ENCODE results near the gene MEI1. TPM values are rescaled to one million over a fixed set of nuclear protein-coding genes. Genes with fewer than 3 reads are reported as not detected.

MEI1 gene
- polyA plus RNA-seq, 1 donor from 2014 or later = not detected

DNA sequence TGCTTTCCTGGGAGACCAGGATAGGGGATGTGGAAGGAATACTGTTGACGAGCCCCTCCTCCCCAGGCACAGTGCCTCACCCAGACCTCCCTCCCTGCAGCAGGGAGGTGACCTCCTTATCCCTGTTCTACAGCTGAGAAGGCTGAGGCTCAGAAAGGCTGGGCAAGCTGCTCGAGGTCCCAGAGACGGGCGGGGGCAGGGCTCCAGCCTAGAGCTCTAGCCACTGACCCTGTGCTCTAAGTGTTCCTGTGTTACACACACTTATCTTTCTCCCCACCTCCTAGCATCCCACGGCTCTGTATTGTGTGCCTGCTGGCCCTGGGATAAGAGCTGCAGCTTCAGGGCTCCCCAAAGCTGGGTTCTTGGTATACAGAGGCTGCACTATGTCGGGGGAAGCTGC, 109.1 kb downstream of the MEI1 start:
- Histone ChIP-seq H3F3A (ENCODE audit: insufficient read depth, low read length, poor library complexity, severe bottlenecking) (no peaks in the 10 kb centered on the region), H2AFZ (ENCODE audit: low read depth, low read length) (no peak overlapping the region), H3K4me2 (ENCODE audit: low read length) (no peak overlapping the region), H3K4me3 (ENCODE audit: low read length) (no peak overlapping the region), H3K36me3 (ENCODE audit: insufficient read depth, low read length) (no peaks in the 10 kb centered on the region), H3K27ac (ENCODE audit: low read length) (no peak overlapping the region), H3K9me2 (ENCODE audit: insufficient read depth, low read length) (no peaks in the 10 kb centered on the region), H3K27me3 (ENCODE audit: insufficient read depth, low read depth, low read length) (no peaks in the 10 kb centered on the region), H4K20me1 (ENCODE audit: insufficient read depth) (no peaks in the 10 kb centered on the region), H3K9me3 (ENCODE audit: low read length) (no peaks in the 10 kb centered on the region), H3K9ac (ENCODE audit: low read length) (no peak overlapping the region), H3K79me2 (replicated peaks; ENCODE audit: insufficient read depth, low read length) (no peaks in the 10 kb centered on the region)
- TF ChIP-seq MXI1 (conservative IDR thresholded peaks at IDR 0.05; ENCODE audit: poor library complexity, severe bottlenecking) (no peak), EZH2 (IDR thresholded peaks at IDR 0.05; ENCODE audit: borderline replicate concordance, insufficient read depth, low read length, poor library complexity, severe bottlenecking) (no peak), TAF1 (IDR thresholded peaks at IDR 0.05; ENCODE audit: low read depth) (no peak), SMC3 (conservative IDR thresholded peaks at IDR 0.05; ENCODE audit: poor library complexity) (no peak), POLR2AphosphoS5 (IDR thresholded peaks at IDR 0.05) (no peak), EP300 (conservative IDR thresholded peaks at IDR 0.05; ENCODE audit: poor library complexity, severe bottlenecking) (no peak), RAD21 (conservative IDR thresholded peaks at IDR 0.05) (no peak)
- TF ChIP-seq, protein P1, sequence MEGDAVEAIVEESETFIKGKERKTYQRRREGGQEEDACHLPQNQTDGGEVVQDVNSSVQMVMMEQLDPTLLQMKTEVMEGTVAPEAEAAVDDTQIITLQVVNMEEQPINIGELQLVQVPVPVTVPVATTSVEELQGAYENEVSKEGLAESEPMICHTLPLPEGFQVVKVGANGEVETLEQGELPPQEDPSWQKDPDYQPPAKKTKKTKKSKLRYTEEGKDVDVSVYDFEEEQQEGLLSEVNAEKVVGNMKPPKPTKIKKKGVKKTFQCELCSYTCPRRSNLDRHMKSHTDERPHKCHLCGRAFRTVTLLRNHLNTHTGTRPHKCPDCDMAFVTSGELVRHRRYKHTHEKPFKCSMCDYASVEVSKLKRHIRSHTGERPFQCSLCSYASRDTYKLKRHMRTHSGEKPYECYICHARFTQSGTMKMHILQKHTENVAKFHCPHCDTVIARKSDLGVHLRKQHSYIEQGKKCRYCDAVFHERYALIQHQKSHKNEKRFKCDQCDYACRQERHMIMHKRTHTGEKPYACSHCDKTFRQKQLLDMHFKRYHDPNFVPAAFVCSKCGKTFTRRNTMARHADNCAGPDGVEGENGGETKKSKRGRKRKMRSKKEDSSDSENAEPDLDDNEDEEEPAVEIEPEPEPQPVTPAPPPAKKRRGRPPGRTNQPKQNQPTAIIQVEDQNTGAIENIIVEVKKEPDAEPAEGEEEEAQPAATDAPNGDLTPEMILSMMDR (IDR thresholded peaks at IDR 0.05; ENCODE audit: poor library complexity, severe bottlenecking) = no peak
- TF ChIP-seq, protein P2, sequence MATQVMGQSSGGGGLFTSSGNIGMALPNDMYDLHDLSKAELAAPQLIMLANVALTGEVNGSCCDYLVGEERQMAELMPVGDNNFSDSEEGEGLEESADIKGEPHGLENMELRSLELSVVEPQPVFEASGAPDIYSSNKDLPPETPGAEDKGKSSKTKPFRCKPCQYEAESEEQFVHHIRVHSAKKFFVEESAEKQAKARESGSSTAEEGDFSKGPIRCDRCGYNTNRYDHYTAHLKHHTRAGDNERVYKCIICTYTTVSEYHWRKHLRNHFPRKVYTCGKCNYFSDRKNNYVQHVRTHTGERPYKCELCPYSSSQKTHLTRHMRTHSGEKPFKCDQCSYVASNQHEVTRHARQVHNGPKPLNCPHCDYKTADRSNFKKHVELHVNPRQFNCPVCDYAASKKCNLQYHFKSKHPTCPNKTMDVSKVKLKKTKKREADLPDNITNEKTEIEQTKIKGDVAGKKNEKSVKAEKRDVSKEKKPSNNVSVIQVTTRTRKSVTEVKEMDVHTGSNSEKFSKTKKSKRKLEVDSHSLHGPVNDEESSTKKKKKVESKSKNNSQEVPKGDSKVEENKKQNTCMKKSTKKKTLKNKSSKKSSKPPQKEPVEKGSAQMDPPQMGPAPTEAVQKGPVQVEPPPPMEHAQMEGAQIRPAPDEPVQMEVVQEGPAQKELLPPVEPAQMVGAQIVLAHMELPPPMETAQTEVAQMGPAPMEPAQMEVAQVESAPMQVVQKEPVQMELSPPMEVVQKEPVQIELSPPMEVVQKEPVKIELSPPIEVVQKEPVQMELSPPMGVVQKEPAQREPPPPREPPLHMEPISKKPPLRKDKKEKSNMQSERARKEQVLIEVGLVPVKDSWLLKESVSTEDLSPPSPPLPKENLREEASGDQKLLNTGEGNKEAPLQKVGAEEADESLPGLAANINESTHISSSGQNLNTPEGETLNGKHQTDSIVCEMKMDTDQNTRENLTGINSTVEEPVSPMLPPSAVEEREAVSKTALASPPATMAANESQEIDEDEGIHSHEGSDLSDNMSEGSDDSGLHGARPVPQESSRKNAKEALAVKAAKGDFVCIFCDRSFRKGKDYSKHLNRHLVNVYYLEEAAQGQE (IDR thresholded peaks at IDR 0.05; ENCODE audit: borderline replicate concordance) = no peak

DNA sequence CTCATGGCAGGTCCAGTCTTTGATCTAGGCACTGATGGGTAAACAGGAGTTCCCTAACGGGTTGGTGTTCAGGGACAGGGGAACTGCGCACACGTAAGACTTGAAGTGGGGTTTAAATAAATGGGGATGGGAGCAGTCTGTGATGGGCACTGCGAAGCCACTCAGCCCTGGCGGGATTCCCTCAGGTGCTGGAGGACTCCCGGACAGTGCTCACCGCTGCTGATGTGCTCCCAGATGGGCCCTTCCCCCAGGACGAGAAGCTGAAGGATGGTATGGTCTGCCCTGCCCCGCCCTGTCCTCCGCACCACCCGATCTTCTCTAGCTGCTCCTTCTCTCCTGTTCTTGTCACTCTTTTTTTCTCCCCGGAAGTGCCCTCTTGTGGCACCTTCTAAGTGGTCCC, 110.7 kb downstream of the MEI1 start:
- Histone ChIP-seq H3K27ac (ENCODE audit: low read length) (no peak overlapping the region), H3K4me3 (ENCODE audit: low read length) (no peak overlapping the region), H3K9ac (ENCODE audit: low read length) (no peak overlapping the region), H4K20me1 (ENCODE audit: insufficient read depth) (no peaks in the 10 kb centered on the region), H2AFZ (ENCODE audit: low read depth, low read length) (no peak overlapping the region), H3K27me3 (ENCODE audit: insufficient read depth, low read depth, low read length) (no peaks in the 10 kb centered on the region), H3K9me3 (ENCODE audit: low read length) (no peaks in the 10 kb centered on the region), H3F3A (ENCODE audit: insufficient read depth, low read length, poor library complexity, severe bottlenecking) (no peaks in the 10 kb centered on the region), H3K79me2 (replicated peaks; ENCODE audit: insufficient read depth, low read length) (no peaks in the 10 kb centered on the region), H3K36me3 (ENCODE audit: insufficient read depth, low read length) (no peaks in the 10 kb centered on the region), H3K4me2 (ENCODE audit: low read length) (no peak overlapping the region), H3K9me2 (ENCODE audit: insufficient read depth, low read length) (no peaks in the 10 kb centered on the region)
- TF ChIP-seq, protein P2 (IDR thresholded peaks at IDR 0.05; ENCODE audit: borderline replicate concordance) = no peak
- TF ChIP-seq POLR2AphosphoS5 (IDR thresholded peaks at IDR 0.05) = no peak
- TF ChIP-seq EP300 (conservative IDR thresholded peaks at IDR 0.05; ENCODE audit: poor library complexity, severe bottlenecking) = no peak
- TF ChIP-seq, protein P1 (IDR thresholded peaks at IDR 0.05; ENCODE audit: poor library complexity, severe bottlenecking) = no peak
- TF ChIP-seq EZH2 (IDR thresholded peaks at IDR 0.05; ENCODE audit: borderline replicate concordance, insufficient read depth, low read length, poor library complexity, severe bottlenecking) = no peak
- no peak for TF ChIP-seq MXI1 (conservative IDR thresholded peaks at IDR 0.05; ENCODE audit: poor library complexity, severe bottlenecking)
- no peak for TF ChIP-seq TAF1 (IDR thresholded peaks at IDR 0.05; ENCODE audit: low read depth)
- no peak for TF ChIP-seq SMC3 (conservative IDR thresholded peaks at IDR 0.05; ENCODE audit: poor library complexity)
- no peak for TF ChIP-seq RAD21 (conservative IDR thresholded peaks at IDR 0.05)
